Activated T-helper 1 cell treated with anti-CD3 and anti-CD28 coated beads, Interleukin-2, amount 50 U/mL, for 16 hours (primary cell): Measurements from ENCODE around the gene CLTCL1.
"Not testable (repeated sequence)": the region's sequence is repeated elsewhere in the genome, so short reads cannot be mapped to it uniquely, and the experiment has no call there.

Experiments
- DNase-seq, 2 donors: peaks; one replicate each; pipeline ENCODE4 v3.0.0-alpha.2; 2020; ENCODE audit warnings: low read depth in 1 of 2, low spot score in 1 of 2

The CLTCL1 gene

GRCh38 chr22:19177164-19178064 lies 114.1 kb downstream of the CLTCL1 start:
- DNase-seq = no peak

- DNase-seq = no peak
These were observed 114.8 kb downstream of the CLTCL1 start for GRCh38 chr22:19176732-19177131.

GRCh38 chr22:19176175-19176643 lies 115.3 kb downstream of the CLTCL1 start:
- DNase-seq = no peak

- no peak for DNase-seq
These were observed 115.8 kb downstream of the CLTCL1 start for GRCh38 chr22:19175602-19176174.

- DNase-seq = no peak
These were observed 116.4 kb downstream of the CLTCL1 start for GRCh38 chr22:19175026-19175601.

- no peak for DNase-seq
These were observed 117.2 kb downstream of the CLTCL1 start for GRCh38 chr22:19174106-19175025.

- no peak for DNase-seq
These were observed 118.2 kb downstream of the CLTCL1 start for GRCh38 chr22:19173047-19174035.

GRCh38 chr22:19172213-19173046 lies 119.1 kb downstream of the CLTCL1 start:
- DNase-seq = no peak

- no peak for DNase-seq
These were observed 121.6 kb downstream of the CLTCL1 start for GRCh38 chr22:19169947-19170318.

- DNase-seq = no peak
These were observed 122.2 kb downstream of the CLTCL1 start for GRCh38 chr22:19169002-19169946.

GRCh38 chr22:19168088-19168890 lies 123.2 kb downstream of the CLTCL1 start:
- no peak for DNase-seq

GRCh38 chr22:19167106-19167869 lies 124.2 kb downstream of the CLTCL1 start:
- DNase-seq = no peak

- DNase-seq = no peak
These were observed 125.1 kb downstream of the CLTCL1 start for GRCh38 chr22:19166421-19166820.

GRCh38 chr22:19164425-19164824 lies 127.1 kb downstream of the CLTCL1 start:
- no peak for DNase-seq

- DNase-seq = not testable (repeated sequence)
These were observed 132.9 kb downstream of the CLTCL1 start for GRCh38 chr22:19158649-19159048.

- not testable (repeated sequence) for DNase-seq
These were observed 135.4 kb downstream of the CLTCL1 start for GRCh38 chr22:19156109-19156508.
